ENCODE results near the gene TWF2.

The TWF2 gene

GRCh38 chr3:52222319-52223221 is 16.4 kb downstream of the TWF2 start:
- H3K79me2 ChIP-seq: no peaks in the 10 kb centered on the region
- no peak overlapping the region for H3K9ac ChIP-seq
- H2AFZ ChIP-seq: no peak overlapping the region
- no peak overlapping the region for H3K27ac ChIP-seq
- H3K4me3 ChIP-seq (ENCODE audit: low read depth, low read length): no peak overlapping the region
- no peaks in the 10 kb centered on the region for H3K27me3 ChIP-seq (ENCODE audit: control insufficient read depth, insufficient read depth, low read length)
- H3K9me3 ChIP-seq (ENCODE audit: control insufficient read depth, low read length): no peaks in the 10 kb centered on the region
- TF ChIP-seq CTCF (IDR thresholded peaks at IDR 0.05): no peak
- no peak overlapping the region for H3K4me2 ChIP-seq (ENCODE audit: low read length)
- H3K36me3 ChIP-seq (ENCODE audit: control insufficient read depth, insufficient read depth, low read length): no peaks in the 10 kb centered on the region
- H3K4me1 ChIP-seq: no peaks in the 10 kb centered on the region

- H2AFZ ChIP-seq: no peak overlapping the region
- H3K36me3 ChIP-seq (ENCODE audit: control insufficient read depth, insufficient read depth, low read length): no peaks in the 10 kb centered on the region
- peaks cover 5% of the 10 kb centered on the region for H3K4me1 ChIP-seq
- no peak overlapping the region for H3K4me2 ChIP-seq (ENCODE audit: low read length)
- H3K27me3 ChIP-seq (ENCODE audit: control insufficient read depth, insufficient read depth, low read length): no peaks in the 10 kb centered on the region
- H3K9ac ChIP-seq: no peak overlapping the region
- H3K27ac ChIP-seq: no peak overlapping the region
- H3K79me2 ChIP-seq: no peaks in the 10 kb centered on the region
- no peak overlapping the region for H3K4me3 ChIP-seq (ENCODE audit: low read depth, low read length)
- H3K9me3 ChIP-seq (ENCODE audit: control insufficient read depth, low read length): no peaks in the 10 kb centered on the region
- no peak for TF ChIP-seq CTCF (IDR thresholded peaks at IDR 0.05)
Observed at GRCh38 chr3:52221563-52222318, 17.2 kb downstream of the TWF2 start.

GRCh38 chr3:52221141-52221562 is 17.8 kb downstream of the TWF2 start:
- no peak for TF ChIP-seq CTCF (IDR thresholded peaks at IDR 0.05)
- Histone ChIP-seq H3K9ac (no peak overlapping the region), H3K36me3 (ENCODE audit: control insufficient read depth, insufficient read depth, low read length) (no peaks in the 10 kb centered on the region), H3K4me3 (ENCODE audit: low read depth, low read length) (no peak overlapping the region), H3K4me1 (peaks cover 5% of the 10 kb centered on the region), H3K27ac (no peak overlapping the region), H3K9me3 (ENCODE audit: control insufficient read depth, low read length) (no peaks in the 10 kb centered on the region), H2AFZ (no peak overlapping the region), H3K4me2 (ENCODE audit: low read length) (no peak overlapping the region), H3K79me2 (no peaks in the 10 kb centered on the region), H3K27me3 (ENCODE audit: control insufficient read depth, insufficient read depth, low read length) (no peaks in the 10 kb centered on the region)

- no peak overlapping the region for H3K27ac ChIP-seq
- no peak overlapping the region for H2AFZ ChIP-seq
- H3K36me3 ChIP-seq (ENCODE audit: control insufficient read depth, insufficient read depth, low read length): no peaks in the 10 kb centered on the region
- H3K9ac ChIP-seq: no peak overlapping the region
- no peaks in the 10 kb centered on the region for H3K9me3 ChIP-seq (ENCODE audit: control insufficient read depth, low read length)
- H3K79me2 ChIP-seq: no peaks in the 10 kb centered on the region
- no peak overlapping the region for H3K4me2 ChIP-seq (ENCODE audit: low read length)
- peak; percentile 93 for TF ChIP-seq CTCF (IDR thresholded peaks at IDR 0.05)
- no peak overlapping the region for H3K4me3 ChIP-seq (ENCODE audit: low read depth, low read length)
- H3K4me1 ChIP-seq: peaks cover 5% of the 10 kb centered on the region
- H3K27me3 ChIP-seq (ENCODE audit: control insufficient read depth, insufficient read depth, low read length): no peaks in the 10 kb centered on the region
Observed at GRCh38 chr3:52220380-52221026, 18.5 kb downstream of the TWF2 start.
